K562 (cell line): ENCODE measurements around the gene HLCS.

Source experiments
- CTCF ChIP-seq, 3 experiments: IDR thresholded peaks in 2 of 3; conservative IDR thresholded peaks in 1 of 3; 2 replicates each; pipeline ENCODE4 v1.5.1; 2011 to 2012; ENCODE audit warnings: low read length in 3 of 3, mild to moderate bottlenecking in 3 of 3, control low read depth in 2 of 3, improper control_type of control experiment in 1 of 3, inconsistent platforms in 1 of 3, low read depth in 1 of 3, mixed read lengths in 1 of 3, moderate library complexity in 1 of 3; ENCODE audit not compliant: insufficient read depth in 2 of 3
- ETV6 ChIP-seq, 3 experiments: fragments of 150-350 bp in 1 of 3; sonication (generic) in 1 of 3; formaldehyde crosslinking in 1 of 3; IDR thresholded peaks; 2 replicates each; pipeline versions ENCODE4 v1.6.1 to v1.8.0; 2014 to 2022; ENCODE audit warnings: borderline replicate concordance in 2 of 3, low read depth in 2 of 3, antibody characterized with exemption in 1 of 3, low read length in 1 of 3, mild to moderate bottlenecking in 1 of 3, missing genetic modification reagents in 1 of 3

GRCh38 chr21:36828208-36828607 lies 138.3 kb downstream of the HLCS start:
- TF ChIP-seq ETV6 (IDR thresholded peaks at IDR 0.05; ENCODE audit: borderline replicate concordance in 1 of 2, low read depth in 2 of 2, low read length in 1 of 2) (no peak), ETV6 (CRISPR knock-in tag; IDR thresholded peaks at IDR 0.05; ENCODE audit: borderline replicate concordance) (no peak), CTCF (IDR thresholded peaks at IDR 0.05 in 2 of 3, conservative IDR thresholded peaks at IDR 0.05 in 1 of 3; ENCODE audit: insufficient read depth in 2 of 3, low read depth in 1 of 3, low read length in 3 of 3) (no peak)
